ENCODE results near the gene ZNF626. TPM values are rescaled to one million over a fixed set of nuclear protein-coding genes. Genes with fewer than 3 reads are reported as not detected.

Gene ZNF626
- total and polyA plus RNA-seq, 10 donors: 3.8 to 26.2 (median 13.5) TPM

- Histone ChIP-seq H3K27me3 (replicated peaks in 1 of 7) (no peaks in the 10 kb centered on the region), H3K4me1 (peaks cover 0 to 7% (median 0%) of the 10 kb centered on the region in 6 donors), H3K4me3 (peak overlapping the region in 7 of 8 donors; percentile 5 to 56 (median 23)), H3K27ac (peak overlapping the region in 2 of 8 donors; percentile 18 to 49), H3K9me3 (peaks cover 0 to 100% (median 87%) of the 10 kb centered on the region in 8 donors), H3K36me3 (no peaks in the 10 kb centered on the region)
- 20 to 39% (median 25%) methylated on average over 4 to 5 of the region's 5 CpGs for WGBS, 5 donors
- DNase-seq: no peak
- intact Hi-C loops (cut with DNase I; ENCODE audit: low total_unique reads): no loop called here
- no peak for TF ChIP-seq CTCF (IDR thresholded peaks at IDR 0.05 in 8 of 11, conservative IDR thresholded peaks at IDR 0.05 in 3 of 11)
- no peak for TF ChIP-seq POLR2AphosphoS5 (IDR thresholded peaks at IDR 0.05)
- TF ChIP-seq POLR2A (IDR thresholded peaks at IDR 0.05): no peak
These were observed 48.6 kb downstream of the ZNF626 start for GRCh38 chr19:20612711-20613316.

GRCh38 chr19:20611866-20612265 is 49.5 kb downstream of the ZNF626 start:
- H3K4me1 ChIP-seq: peaks cover 0 to 7% (median 0%) of the 10 kb centered on the region in 6 donors
- WGBS, 5 donors: 65 to 80% (median 76%) methylated on average over 6 of the region's 6 CpGs

GRCh38 chr19:20607943-20608342 is 53.4 kb downstream of the ZNF626 start:
- H3K9me3 ChIP-seq: peaks cover 0 to 100% (median 83%) of the 10 kb centered on the region in 8 donors
- DNase-seq: no peak
- intact Hi-C loops (cut with DNase I; ENCODE audit: low total_unique reads): no loop called here
- peaks cover 0 to under 1% (median 0%) of the 10 kb centered on the region in 6 donors for H3K4me1 ChIP-seq
- H3K27ac ChIP-seq: no peak overlapping the region
- no peaks in the 10 kb centered on the region for H3K36me3 ChIP-seq
- H3K4me3 ChIP-seq: no peak overlapping the region
- WGBS, 5 donors: 0 to 98% (median 90%) methylated on average over 1 of the region's 1 CpG
- no peaks in the 10 kb centered on the region for H3K27me3 ChIP-seq (replicated peaks in 1 of 7)
- no peak for TF ChIP-seq POLR2A (IDR thresholded peaks at IDR 0.05)
- TF ChIP-seq POLR2AphosphoS5 (IDR thresholded peaks at IDR 0.05): no peak
- TF ChIP-seq CTCF (IDR thresholded peaks at IDR 0.05 in 8 of 11, conservative IDR thresholded peaks at IDR 0.05 in 3 of 11): no peak

More at GRCh38 chr19:20611866-20612265, 49.5 kb downstream of the ZNF626 start:
- Histone ChIP-seq H3K27me3 (replicated peaks in 1 of 7) (no peaks in the 10 kb centered on the region), H3K9me3 (peaks cover 0 to 100% (median 84%) of the 10 kb centered on the region in 8 donors), H3K27ac (peak overlapping the region in 2 of 8 donors; percentile 18 to 49), H3K36me3 (no peaks in the 10 kb centered on the region), H3K4me3 (peak overlapping the region in 5 of 8 donors; percentile 9 to 56 (median 26))
- DNase-seq: no peak
- no peak for TF ChIP-seq CTCF (IDR thresholded peaks at IDR 0.05 in 8 of 11, conservative IDR thresholded peaks at IDR 0.05 in 3 of 11)
- no peak for TF ChIP-seq POLR2AphosphoS5 (IDR thresholded peaks at IDR 0.05)
- no peak for TF ChIP-seq POLR2A (IDR thresholded peaks at IDR 0.05)
- intact Hi-C loops (cut with DNase I; ENCODE audit: low total_unique reads): no loop called here

Other genes with a start within 250 kb of the ZNF626 start
- 10 to 100 TPM; 17.8 to 33.0 (median 21.1) TPM for gene ZNF737, start 95.8 kb downstream of the ZNF626 start, total RNA-seq
- 1 to 10 TPM; 3.2 to 5.2 (median 5.0) TPM for gene ZNF737, start 95.8 kb downstream of the ZNF626 start, polyA plus RNA-seq
- gene ZNF66, start 114.7 kb upstream of the ZNF626 start, total RNA-seq: 10 to 100 TPM in 6 of 7 donors, 1 to 10 TPM in 1; 6.2 to 21.3 (median 13.2) TPM
- gene ZNF66, start 114.7 kb upstream of the ZNF626 start, polyA plus RNA-seq: 1 to 10 TPM; 1.3 to 2.3 (median 1.4) TPM